Thoracic aorta (tissue), 2 donors: ENCODE results near the gene LRRC74B. TPM values are rescaled to one million over a fixed set of nuclear protein-coding genes. Genes with fewer than 3 reads are reported as not detected.
"Not testable (repeated sequence)": the region's sequence is repeated elsewhere in the genome, so short reads cannot be mapped to it uniquely, and the experiment has no call there.

ENCODE experiments used
- ATAC-seq: fragments of 150-250 bp; one replicate; pipeline ENCODE4 v1.8.0; 2017; ENCODE audit warnings: low read depth; ENCODE audit not compliant: insufficient number of reproducible peaks, low FRiP score
- DNase-seq: peaks from one replicate; pipeline ENCODE4 v3.0.0-alpha.2; 2020; ENCODE audit warnings: low spot score
- H3K27ac ChIP-seq, 2 donors: fragments of 200-600 bp; sonication (generic); 1 replicate in 1 of 2; 2 replicates in 1 of 2; pipeline ENCODE4 v1.5.1; 2016; ENCODE audit warnings: mild to moderate bottlenecking in 2 of 2, moderate library complexity in 2 of 2
- H3K27me3 ChIP-seq: fragments of 200-600 bp; sonication (generic); replicated peaks from 2 replicates; pipeline ENCODE4 v1.6.0; 2016; ENCODE audit warnings: mild to moderate bottlenecking; ENCODE audit not compliant: insufficient read depth
- H3K36me3 ChIP-seq: fragments of 200-600 bp; sonication (generic); one replicate; pipeline ENCODE4 v1.5.1; 2016
- H3K4me1 ChIP-seq, 2 donors: fragments of 200-600 bp; sonication (generic); 1 replicate in 1 of 2; 2 replicates in 1 of 2; pipeline versions ENCODE4 v1.5.1 to v1.6.0; 2016; ENCODE audit warnings: low read depth in 2 of 2, mild to moderate bottlenecking in 1 of 2; ENCODE audit not compliant: control insufficient read depth in 1 of 2
- H3K4me3 ChIP-seq: fragments of 200-600 bp; sonication (generic); 2 replicates; pipeline ENCODE4 v1.5.1; 2016; ENCODE audit warnings: mild to moderate bottlenecking
- H3K9me3 ChIP-seq: fragments of 200-600 bp; sonication (generic); 2 replicates; pipeline ENCODE4 v1.5.1; 2016
- total RNA-seq, 2 donors: library from RNA; depleted of rRNA; stranded (reverse); fragments of >200 nt; gene quantifications; one replicate each; pipeline versions ENCODE4 v1.1.0 to v1.2.3, GENCODE V29; 2016
- TF ChIP-seq, protein P1 (sequence below): fragments of 200-600 bp; sonication (generic); IDR thresholded peaks from one replicate; pipeline ENCODE4 v1.5.1; 2019; ENCODE audit warnings: antibody characterized with exemption

The LRRC74B gene
- total RNA-seq, 2 donors from 2014 or later: not detected

DNA sequence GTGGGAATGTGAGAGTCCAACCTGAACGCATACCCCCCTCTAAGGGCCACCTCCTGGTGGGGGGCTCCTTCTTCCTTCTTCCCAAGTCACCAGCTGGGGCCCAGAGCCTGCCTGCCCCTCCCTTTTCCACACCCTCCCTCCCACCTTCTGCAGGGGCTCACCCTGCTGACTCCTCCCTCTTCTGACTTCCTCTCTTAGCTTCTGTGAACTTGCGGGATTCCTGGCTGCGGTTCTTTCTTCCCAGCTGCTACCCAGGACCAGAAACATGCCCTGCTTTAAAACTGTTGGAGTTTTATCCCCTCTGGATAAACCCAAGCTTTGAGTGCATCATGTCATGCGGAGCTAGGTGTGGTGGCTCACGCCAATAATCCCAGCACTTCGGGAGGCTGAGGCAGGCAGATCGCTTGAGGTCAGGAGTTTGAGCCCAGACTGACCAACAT is 10.2 kb downstream of the LRRC74B start:
- ATAC-seq: no peak

GRCh38 chr22:21060363-21060762 is 14.6 kb downstream of the LRRC74B start:
- not testable (repeated sequence) for H3K9me3 ChIP-seq, H3K27me3 ChIP-seq, H3K4me3 ChIP-seq, H3K4me1 ChIP-seq, H3K36me3 ChIP-seq, H3K27ac ChIP-seq, DNase-seq, ATAC-seq

More for the DNA sequence above, 10.2 kb downstream of the LRRC74B start:
- Histone ChIP-seq H3K4me3 (no peak overlapping the region), H3K9me3 (no peaks in the 10 kb centered on the region), H3K27ac (no peak overlapping the region), H3K27me3 (no peaks in the 10 kb centered on the region), H3K4me1 (no peaks in the 10 kb centered on the region), H3K36me3 (no peaks in the 10 kb centered on the region)
- TF ChIP-seq, protein P1, sequence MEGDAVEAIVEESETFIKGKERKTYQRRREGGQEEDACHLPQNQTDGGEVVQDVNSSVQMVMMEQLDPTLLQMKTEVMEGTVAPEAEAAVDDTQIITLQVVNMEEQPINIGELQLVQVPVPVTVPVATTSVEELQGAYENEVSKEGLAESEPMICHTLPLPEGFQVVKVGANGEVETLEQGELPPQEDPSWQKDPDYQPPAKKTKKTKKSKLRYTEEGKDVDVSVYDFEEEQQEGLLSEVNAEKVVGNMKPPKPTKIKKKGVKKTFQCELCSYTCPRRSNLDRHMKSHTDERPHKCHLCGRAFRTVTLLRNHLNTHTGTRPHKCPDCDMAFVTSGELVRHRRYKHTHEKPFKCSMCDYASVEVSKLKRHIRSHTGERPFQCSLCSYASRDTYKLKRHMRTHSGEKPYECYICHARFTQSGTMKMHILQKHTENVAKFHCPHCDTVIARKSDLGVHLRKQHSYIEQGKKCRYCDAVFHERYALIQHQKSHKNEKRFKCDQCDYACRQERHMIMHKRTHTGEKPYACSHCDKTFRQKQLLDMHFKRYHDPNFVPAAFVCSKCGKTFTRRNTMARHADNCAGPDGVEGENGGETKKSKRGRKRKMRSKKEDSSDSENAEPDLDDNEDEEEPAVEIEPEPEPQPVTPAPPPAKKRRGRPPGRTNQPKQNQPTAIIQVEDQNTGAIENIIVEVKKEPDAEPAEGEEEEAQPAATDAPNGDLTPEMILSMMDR: no peak
- DNase-seq: no peak

DNA sequence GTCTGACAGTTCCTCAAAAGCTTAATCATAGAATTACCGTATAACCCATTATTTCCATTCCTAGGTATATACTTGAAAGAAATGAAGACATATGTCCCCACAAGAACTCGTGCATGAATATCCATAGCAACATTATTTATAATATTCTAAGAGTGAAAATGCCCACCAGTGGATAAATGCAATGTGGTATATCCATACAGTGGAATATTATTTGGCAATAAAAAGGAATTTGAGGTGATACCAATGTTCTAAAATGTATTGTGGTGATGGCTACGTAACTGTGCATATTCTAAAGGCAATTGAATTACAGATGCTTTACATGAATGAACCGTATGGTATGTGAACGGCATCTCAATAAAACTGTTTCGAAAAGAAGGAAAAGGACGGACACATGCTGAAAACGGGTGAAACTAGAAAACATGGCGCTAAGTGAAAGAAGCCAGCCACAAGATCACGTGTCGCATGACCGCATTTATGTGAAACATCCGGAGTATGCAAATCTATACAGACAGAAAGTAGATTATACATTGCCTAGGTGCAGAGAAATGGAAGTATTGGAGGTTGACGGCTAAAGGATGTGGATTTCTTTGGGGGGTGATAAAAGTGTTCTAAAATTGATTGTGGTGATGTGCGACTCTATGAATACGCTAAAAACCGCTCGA is 16.0 kb downstream of the LRRC74B start:
- not testable (repeated sequence) for ATAC-seq, H3K27ac ChIP-seq, H3K4me1 ChIP-seq, DNase-seq, H3K36me3 ChIP-seq, H3K9me3 ChIP-seq, H3K4me3 ChIP-seq, H3K27me3 ChIP-seq

- H3K27ac ChIP-seq, H3K36me3 ChIP-seq, H3K4me1 ChIP-seq, H3K9me3 ChIP-seq, DNase-seq, H3K27me3 ChIP-seq, H3K4me3 ChIP-seq, ATAC-seq: not testable (repeated sequence)
Measured at GRCh38 chr22:21064425-21064824, 18.7 kb downstream of the LRRC74B start.

DNA sequence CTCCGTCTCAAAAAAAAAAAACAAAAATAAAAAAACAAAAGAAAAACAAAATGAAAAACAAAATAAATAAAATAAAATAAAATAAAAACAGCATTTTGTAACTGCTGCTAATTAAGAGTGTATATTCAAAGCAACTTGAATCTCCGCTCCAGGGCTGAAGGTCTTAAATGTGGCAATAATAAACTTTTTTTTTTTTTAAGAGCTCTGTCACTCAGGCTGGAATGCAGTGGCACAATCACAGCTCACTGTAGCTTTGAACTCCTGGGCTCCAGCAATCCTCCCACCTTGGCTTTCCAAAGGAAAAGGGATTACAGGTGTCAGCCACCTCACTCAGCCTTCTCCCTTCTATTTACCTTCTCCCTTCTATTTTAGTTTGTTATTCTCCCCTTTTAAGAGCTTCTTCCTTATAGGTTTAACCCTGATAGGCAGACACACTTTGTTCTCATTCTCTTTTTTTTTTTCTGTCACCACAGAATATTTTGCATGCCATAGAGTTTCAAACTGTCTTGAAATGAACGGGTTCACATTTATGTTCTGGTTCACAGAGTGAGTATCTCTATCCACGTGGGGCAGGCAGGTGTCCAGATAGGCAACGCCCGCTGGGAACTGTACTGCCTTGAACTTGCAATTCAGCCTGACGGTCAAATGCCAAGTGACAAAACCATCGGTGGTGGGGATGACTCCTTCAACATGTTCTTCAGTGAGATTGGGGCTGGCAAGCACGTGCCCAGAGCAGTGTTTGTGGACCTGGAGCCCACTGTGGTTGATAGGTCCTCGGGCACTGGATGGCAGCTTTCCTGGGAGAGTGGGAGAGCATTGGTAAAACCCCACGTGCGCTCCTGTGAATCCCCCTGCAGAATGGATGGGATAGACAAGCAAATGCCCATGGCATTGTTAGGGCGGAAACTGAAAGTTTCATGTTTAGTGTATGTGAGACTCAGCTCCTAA is 19.4 kb downstream of the LRRC74B start:
- ATAC-seq: no peak
- Histone ChIP-seq H3K27me3 (no peaks in the 10 kb centered on the region), H3K36me3 (no peaks in the 10 kb centered on the region), H3K27ac (no peak overlapping the region), H3K4me1 (no peaks in the 10 kb centered on the region), H3K9me3 (no peaks in the 10 kb centered on the region), H3K4me3 (no peak overlapping the region)
- no peak for DNase-seq
- TF ChIP-seq, protein P1: no peak

- TF ChIP-seq, protein P1: no peak
- no peak for DNase-seq
Measured at GRCh38 chr22:21067075-21067900, 21.5 kb downstream of the LRRC74B start.

More at GRCh38 chr22:21067075-21067900, 21.5 kb downstream of the LRRC74B start:
- no peak overlapping the region for H3K27ac ChIP-seq
- no peaks in the 10 kb centered on the region for H3K4me1 ChIP-seq
- ATAC-seq: no peak
- no peak overlapping the region for H3K4me3 ChIP-seq
- no peaks in the 10 kb centered on the region for H3K27me3 ChIP-seq
- H3K36me3 ChIP-seq: no peaks in the 10 kb centered on the region
- H3K9me3 ChIP-seq: no peaks in the 10 kb centered on the region
